ENCODE data around the gene TGDS. TPM values are rescaled to one million over a fixed set of nuclear protein-coding genes. Genes with fewer than 3 reads are reported as not detected.

The TGDS gene
- total RNA-seq, 1 donor from 2014 or later = 8.4 TPM

DNA sequence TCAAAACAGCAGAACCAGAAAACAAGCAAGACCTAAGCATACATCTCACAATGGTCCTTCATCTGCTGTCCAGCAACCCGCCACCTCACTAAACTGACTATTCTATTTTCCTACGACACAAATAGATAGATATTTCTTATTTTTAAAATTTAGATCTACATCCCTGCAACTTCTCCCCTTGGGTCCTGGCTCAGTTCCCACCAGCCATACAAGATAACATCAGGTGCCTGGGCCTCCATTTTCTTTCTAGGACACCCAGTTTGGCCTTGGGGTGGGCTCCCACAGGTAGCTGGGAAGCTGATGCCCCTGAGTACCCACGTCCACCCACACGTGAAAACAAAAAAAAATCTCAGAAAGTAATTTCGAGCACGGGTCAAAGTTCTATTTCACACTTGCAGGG, 47.6 kb downstream of the TGDS start:
- peaks cover 21% of the 10 kb centered on the region for H3K4me1 Mint-ChIP-seq (ENCODE audit: low read depth)
- no peaks in the 10 kb centered on the region for H3K27me3 Mint-ChIP-seq (ENCODE audit: low read depth)
- TF ChIP-seq, protein P1, sequence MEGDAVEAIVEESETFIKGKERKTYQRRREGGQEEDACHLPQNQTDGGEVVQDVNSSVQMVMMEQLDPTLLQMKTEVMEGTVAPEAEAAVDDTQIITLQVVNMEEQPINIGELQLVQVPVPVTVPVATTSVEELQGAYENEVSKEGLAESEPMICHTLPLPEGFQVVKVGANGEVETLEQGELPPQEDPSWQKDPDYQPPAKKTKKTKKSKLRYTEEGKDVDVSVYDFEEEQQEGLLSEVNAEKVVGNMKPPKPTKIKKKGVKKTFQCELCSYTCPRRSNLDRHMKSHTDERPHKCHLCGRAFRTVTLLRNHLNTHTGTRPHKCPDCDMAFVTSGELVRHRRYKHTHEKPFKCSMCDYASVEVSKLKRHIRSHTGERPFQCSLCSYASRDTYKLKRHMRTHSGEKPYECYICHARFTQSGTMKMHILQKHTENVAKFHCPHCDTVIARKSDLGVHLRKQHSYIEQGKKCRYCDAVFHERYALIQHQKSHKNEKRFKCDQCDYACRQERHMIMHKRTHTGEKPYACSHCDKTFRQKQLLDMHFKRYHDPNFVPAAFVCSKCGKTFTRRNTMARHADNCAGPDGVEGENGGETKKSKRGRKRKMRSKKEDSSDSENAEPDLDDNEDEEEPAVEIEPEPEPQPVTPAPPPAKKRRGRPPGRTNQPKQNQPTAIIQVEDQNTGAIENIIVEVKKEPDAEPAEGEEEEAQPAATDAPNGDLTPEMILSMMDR (IDR thresholded peaks at IDR 0.05) = no peak
- H3K4me3 Mint-ChIP-seq (ENCODE audit: unreplicated experiment) = peak overlapping the region; percentile 85
- no peak for DNase-seq (ENCODE audit: low spot score)
- H3K27ac Mint-ChIP-seq (ENCODE audit: unreplicated experiment) = peak overlapping the region; percentile 94
- no peaks in the 10 kb centered on the region for H3K36me3 Mint-ChIP-seq (ENCODE audit: low read depth)
- no peaks in the 10 kb centered on the region for H3K9me3 Mint-ChIP-seq (ENCODE audit: low read depth)

DNA sequence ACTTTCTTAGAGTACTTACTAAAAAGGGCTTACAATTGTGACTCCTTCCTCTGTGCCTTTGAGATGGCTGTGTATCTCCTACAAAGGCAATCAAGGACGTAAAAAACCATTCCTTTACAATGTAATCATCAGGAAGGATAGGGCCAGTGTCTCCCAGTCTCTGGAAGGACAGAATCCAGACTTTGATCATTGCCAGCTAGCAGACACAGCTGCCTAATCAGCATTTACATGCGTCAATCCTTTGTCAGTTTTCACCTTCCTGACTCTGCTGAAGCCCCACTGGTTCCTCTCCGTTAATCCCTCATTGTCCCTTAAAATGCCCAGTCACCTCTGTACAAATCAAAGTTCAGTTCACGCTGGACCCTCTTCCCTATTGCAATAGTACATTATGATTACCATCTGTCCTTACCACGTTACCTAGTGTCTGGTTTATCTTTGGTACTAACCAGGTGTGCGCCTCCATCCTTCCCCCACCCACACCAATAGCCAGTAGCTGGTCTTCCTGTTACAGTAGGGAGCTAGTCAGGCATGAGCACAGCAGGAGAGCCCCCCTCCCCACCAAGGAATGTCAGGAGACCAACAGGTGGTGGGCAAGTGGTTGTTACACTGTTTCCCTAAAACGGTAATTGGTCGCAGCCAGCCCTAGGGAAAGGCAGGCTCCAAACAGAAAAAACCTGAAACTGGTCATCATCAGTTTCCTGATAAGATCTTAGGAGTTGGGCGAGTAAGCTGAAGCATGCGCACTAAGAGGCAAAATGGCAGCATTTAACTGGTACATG, 49.7 kb downstream of the TGDS start:
- Mint-ChIP-seq H3K27ac (ENCODE audit: unreplicated experiment) (no peak overlapping the region), H3K4me1 (ENCODE audit: low read depth) (peaks cover 21% of the 10 kb centered on the region), H3K36me3 (ENCODE audit: low read depth) (no peaks in the 10 kb centered on the region), H3K9me3 (ENCODE audit: low read depth) (no peaks in the 10 kb centered on the region), H3K27me3 (ENCODE audit: low read depth) (no peaks in the 10 kb centered on the region), H3K4me3 (ENCODE audit: unreplicated experiment) (no peak overlapping the region)
- TF ChIP-seq, protein P1 (IDR thresholded peaks at IDR 0.05) = no peak
- DNase-seq (ENCODE audit: low spot score) = no peak

DNA sequence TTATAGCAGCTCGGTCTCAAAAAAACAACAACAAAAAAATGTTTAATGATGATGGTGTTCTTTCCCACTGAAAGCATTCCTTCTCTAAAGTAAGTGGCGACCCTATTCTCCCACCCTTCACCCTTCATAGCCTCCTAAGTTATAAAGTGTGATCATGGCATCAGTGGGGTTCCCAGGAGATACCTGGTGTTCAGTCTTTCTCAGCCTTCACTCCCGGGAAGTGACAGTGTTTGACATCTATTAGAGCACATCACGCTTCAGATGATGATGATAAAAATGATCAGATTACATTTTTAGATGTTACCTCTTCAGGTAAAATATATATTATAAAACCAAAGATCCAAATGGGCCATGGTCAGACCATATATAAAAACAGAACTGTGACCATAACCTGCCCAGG, 51.0 kb downstream of the TGDS start:
- DNase-seq (ENCODE audit: low spot score) = no peak
- Mint-ChIP-seq H3K4me3 (ENCODE audit: unreplicated experiment) (no peak overlapping the region), H3K9me3 (ENCODE audit: low read depth) (no peaks in the 10 kb centered on the region), H3K27me3 (ENCODE audit: low read depth) (peaks cover 12% of the 10 kb centered on the region), H3K4me1 (ENCODE audit: low read depth) (peaks cover 14% of the 10 kb centered on the region), H3K27ac (ENCODE audit: unreplicated experiment) (no peak overlapping the region), H3K36me3 (ENCODE audit: low read depth) (no peaks in the 10 kb centered on the region)
- TF ChIP-seq, protein P1 (IDR thresholded peaks at IDR 0.05) = no peak

DNA sequence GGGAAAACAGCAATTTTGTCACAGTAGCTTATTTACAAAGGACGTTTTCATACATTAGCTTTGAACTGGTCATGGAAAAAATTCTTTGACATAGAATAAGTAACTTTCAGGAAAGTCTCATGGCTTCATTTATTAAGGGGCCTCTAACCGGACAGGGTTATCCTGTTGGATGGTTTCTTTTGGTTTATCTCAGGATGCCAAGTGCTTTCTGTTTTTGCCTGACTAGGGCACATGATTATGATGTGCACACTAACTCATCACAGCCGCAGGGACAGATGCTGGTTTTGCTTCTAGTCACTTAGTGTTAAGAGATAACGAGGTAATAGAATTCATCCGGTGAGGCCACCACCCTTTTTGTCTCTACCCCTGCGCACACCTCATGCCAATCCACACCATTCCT, 53.0 kb downstream of the TGDS start:
- Mint-ChIP-seq H3K27me3 (ENCODE audit: low read depth) (peaks cover 26% of the 10 kb centered on the region), H3K36me3 (ENCODE audit: low read depth) (no peaks in the 10 kb centered on the region), H3K9me3 (ENCODE audit: low read depth) (no peaks in the 10 kb centered on the region), H3K4me1 (ENCODE audit: low read depth) (peaks cover 5% of the 10 kb centered on the region), H3K27ac (ENCODE audit: unreplicated experiment) (no peak overlapping the region), H3K4me3 (ENCODE audit: unreplicated experiment) (no peak overlapping the region)
- DNase-seq (ENCODE audit: low spot score) = no peak
- TF ChIP-seq, protein P1 (IDR thresholded peaks at IDR 0.05) = no peak

DNA sequence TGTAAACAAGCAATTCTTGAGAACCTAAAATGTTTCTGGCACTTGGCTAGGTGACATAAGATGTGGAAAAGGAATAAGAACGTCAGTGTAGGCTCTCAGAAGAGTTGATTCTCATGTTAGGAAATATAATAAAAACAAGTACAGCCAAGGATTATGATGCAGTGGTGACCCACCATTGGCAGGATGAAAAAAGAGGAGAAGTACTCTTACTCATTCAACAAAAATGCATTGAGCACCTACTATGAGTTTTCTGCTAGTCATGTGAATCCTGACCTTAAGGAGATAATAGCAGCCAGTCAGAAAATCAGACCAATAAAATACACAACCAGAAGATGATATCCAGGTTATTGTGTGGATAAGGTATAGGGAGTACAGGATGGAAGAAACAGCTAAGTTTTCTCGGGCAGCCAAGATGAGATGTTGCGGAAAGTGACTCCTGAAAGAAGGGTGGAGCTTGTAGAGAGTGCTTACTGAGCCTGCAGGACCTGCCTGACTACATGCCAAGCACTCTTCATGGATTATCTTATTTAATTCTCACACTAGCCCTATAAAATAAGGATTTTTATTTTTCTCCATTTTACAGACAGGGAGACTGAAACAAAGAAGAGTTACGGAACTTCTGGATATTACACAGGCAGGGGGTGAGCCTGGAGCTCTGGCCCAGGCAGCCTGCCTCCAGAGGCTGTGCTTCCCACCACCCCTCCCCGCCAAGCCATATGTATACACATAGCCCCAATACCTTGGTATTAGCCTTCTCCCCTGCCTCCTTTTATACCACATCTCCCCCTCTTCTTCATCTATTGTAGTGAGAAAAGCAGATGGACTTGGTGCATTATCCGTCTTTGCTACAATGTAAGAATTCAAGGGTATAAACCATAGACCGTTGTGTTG, 58.0 kb downstream of the TGDS start:
- TF ChIP-seq, protein P1 (IDR thresholded peaks at IDR 0.05) = no peak
- Mint-ChIP-seq H3K4me1 (ENCODE audit: low read depth) (no peaks in the 10 kb centered on the region), H3K4me3 (ENCODE audit: unreplicated experiment) (no peak overlapping the region), H3K27ac (ENCODE audit: unreplicated experiment) (no peak overlapping the region), H3K9me3 (ENCODE audit: low read depth) (no peaks in the 10 kb centered on the region), H3K27me3 (ENCODE audit: low read depth) (peaks cover 37% of the 10 kb centered on the region), H3K36me3 (ENCODE audit: low read depth) (no peaks in the 10 kb centered on the region)
- no peak for DNase-seq (ENCODE audit: low spot score)
